Measurements from ENCODE around the gene KCNQ1OT1. TPM values are rescaled to one million over a fixed set of nuclear protein-coding genes. Genes with fewer than 3 reads are reported as not detected.

Gene KCNQ1OT1
- total RNA-seq, 1 experiment from 2014 or later, result 0.57 TPM

DNA sequence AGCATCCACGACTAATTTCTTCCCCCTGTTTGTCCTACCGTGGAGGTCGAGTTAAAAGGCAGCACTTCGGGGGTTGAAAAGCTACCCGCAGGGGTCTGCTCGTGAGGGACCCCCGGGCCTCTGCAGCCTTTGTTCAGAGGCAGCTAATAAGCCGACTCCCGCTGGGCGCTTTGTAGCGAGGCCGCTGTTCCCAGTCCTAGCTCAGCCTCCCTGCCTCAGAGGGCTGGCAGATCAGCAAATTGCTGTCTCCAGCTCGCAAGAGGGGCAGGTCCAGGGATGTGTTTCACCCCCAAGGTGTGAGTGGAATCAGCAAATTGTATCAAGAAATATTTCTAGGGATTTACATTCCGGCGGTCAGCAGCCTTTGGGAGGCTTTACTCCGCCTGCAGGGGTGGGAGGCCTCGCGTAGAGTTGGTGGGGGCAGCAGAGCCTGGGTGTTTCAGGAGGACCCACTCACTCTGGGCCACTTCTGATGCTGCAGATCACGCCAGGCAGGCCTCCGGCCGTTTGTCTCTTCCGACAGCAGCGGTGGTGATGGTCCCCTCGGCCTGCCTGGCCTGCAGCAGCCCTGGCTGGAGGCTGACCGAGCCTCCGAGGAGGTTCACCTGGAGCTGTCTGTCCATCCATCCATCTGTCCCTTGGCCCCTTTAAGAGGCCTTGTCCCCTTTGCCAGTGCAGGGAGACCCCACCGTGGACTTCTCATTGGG, 21.6 kb upstream of the KCNQ1OT1 start:
- no peak for DNase-seq (ENCODE audit: low read depth)

DNA sequence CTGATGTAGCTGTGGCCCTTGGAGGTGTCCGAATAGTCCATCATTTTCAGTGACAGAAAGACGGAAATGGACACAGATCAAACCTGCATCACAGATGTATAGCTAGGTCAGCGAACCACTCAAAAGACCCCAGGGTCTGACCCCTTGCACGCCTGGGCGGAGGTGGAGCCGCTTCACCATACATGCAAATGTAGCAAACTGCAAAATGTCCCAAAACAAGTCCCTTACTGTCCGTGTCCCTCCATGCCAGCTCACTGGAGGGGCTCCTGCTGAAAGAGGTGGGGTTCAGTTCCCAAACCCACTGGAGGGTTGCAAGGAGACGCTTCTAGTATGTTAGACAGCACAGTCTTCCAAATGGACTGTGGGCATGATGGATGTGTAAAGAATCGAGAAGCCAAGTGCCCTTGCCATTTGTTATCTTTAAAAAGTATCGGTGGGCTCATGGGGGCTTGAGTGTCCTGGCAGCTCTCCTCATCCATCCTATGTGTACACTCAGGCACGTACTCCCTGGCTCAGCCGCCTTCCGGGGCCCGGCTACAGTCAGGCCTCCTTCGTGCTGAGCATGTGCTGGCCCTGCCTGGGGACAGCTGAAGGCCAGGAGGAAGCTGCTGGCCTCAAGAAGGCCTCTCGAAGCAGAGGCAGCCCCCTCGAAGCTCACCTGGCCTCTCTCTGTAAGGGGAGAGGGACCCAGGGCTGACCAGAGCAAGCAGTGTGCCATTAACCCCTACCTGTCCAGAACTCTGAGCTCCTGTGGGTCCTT, 20.2 kb upstream of the KCNQ1OT1 start:
- no peak for DNase-seq (ENCODE audit: low read depth)

DNA sequence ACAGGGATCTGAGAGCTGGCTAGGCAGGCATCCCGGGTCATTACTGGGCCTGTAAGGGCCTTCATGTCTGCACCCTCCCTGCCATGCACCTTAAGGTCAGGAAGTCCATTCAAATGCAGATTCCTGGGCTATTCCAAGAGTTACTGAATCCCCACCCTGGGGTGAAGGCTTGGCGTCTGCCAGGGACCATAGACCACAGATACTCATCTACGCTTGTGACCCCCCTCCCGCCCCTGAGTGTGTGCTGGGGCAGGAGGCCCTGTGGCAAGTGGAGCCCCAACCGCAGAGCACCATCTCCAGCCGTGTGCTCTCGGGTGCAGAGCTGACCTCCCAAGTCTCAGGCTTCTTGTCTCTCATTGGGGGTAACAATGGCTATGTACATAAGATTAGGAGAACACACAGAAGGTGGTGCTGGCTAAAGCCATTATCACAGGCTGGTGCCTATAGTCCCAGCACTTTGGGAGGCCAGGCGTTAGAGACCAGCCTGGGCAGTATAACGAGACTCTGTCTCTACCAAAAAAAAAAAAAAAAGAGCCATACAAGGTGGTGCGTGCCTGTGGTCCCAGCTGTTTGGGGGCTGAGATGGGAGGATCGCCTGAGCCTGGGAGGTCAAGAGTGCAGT, 19.1 kb upstream of the KCNQ1OT1 start:
- DNase-seq (ENCODE audit: low read depth), result no peak

DNA sequence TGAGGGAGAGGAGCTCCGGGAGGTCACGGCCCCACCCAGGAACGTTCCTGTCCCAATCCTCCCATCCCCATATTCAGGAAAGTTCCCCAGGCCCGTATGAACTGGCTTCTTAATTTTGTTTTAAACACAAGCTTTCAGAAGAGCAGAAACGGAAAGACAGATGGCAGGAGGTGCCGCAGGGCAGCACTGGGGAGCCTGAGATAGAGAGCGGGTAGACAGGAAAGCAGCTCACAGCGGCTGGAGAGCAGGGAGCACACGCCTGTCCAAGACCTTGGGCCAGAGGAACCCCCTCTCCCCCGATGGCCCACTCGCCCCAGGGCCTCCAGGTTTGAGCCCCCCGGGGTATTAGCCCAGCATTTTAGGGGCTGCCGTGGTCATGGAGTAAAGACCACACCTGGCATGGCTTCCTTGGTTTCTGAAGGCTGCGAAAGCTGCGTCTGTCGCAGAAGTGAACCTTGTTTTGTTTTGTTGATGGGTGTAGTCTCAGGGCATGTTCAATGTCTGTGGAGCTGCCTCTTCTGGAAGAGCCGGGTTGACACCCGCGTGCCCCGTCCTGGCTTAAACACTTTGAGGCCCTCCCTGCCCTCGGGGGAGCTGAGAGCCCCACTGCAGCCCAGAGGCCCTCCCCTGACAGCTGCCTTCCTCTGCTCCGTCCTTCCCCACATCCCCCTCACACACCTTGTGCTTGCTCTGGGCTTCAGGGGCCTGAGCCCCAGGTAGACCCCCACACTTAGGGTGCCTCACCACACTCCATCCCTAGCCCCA, 17.9 kb upstream of the KCNQ1OT1 start:
- DNase-seq (ENCODE audit: low read depth), result no peak

DNA sequence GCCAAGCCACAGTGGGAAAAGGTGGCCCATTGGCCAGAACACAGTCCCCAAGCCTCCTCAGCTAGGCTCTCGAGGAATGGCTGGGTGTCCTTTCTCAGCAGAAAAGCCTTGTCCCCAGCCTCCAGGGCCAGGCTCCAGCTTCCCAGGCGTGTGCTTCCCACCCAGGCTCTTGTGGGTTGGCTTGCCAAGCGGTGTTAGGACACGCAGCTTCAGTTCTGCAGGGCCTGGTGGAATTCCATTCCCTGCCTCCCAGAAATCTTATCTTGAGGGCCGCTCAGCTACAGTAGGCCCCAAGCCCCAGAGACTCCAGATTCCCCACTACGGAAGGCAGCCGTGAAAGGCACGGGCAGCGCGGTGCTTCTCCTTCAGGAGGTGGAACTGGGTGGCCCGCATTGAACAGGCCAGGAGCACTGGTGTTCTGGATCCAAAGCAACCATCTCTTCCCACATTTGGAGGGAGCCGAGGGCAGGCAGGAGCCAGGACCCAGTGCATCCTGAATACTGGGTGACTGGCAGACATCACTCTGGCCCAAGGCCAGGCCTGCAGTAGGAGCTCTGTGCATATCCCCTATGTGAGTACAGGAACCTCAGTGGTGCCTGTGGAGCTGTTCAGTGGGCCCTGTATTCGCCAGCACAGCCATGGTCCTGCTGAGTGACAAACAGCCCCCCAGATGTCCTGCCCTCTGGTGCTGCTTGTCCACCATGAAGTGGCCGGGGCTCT, 16.7 kb upstream of the KCNQ1OT1 start:
- no peak for DNase-seq (ENCODE audit: low read depth)

DNA sequence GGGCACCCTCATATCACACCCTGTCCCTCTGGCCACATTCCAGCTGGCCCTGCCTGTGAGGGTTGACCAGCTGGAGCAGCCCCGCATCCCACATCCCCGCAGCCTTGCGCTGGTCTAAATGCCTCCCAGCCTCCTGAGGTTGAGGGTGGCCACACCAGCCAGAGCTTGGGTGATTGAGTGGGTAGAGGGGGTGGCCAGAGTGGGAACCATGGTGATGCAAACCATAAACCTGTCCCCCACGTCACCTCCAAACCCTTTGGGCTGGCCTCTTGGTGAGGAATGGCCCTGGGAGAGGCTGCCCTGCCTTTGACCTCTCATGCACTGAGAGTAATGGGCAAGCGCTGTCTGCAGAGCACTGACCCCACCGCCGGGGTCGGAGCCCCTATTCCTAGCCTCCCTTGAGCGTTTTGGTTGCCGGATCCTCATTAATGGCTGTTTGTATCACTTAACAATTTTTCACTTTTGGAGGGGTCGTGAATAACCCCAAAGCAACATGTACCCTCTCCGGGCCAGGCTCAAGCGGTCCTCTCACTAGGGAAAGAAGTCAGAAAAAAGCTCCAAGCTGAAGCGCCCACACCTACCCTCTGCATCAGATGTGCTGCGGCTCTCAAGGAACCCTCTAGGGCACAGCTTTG, 16.0 kb upstream of the KCNQ1OT1 start:
- no peak for DNase-seq (ENCODE audit: low read depth)

DNA sequence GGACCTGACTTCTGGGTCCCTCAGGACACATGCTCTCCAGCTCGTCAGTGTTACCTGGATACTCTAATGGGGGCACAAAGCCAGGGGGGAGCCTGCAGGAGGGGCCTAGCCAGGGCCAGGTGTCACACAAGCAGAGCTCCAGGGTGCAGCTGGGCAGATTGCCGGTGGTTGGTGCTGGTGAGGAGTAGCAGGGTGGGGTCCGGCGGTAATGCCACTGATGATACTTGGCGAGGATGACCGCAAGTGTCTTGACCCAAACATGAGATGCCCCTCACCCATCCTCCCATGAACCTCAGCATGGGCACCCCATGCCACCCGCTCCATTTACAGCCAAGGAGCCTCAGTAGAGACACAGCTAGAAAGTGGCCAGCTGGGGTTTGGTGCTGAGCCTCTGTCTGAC, 15.1 kb upstream of the KCNQ1OT1 start:
- DNase-seq (ENCODE audit: low read depth), result no peak

DNA sequence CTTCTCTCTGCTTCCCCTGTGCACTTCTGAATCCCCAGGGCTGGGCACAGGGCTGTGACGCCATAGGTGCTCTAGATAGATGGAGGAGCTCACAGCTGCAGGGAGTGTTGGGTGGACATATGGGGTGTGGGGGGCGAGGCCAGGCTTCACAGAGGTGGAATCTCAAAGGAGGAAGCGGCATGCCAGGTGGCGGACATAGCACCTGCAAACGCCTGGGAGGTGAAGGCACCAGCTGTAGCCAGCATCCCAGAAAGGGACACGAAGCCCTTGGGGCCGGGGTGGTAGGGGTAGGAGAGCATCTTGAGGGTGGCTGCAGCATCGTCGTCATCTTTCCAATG, 14.6 kb upstream of the KCNQ1OT1 start:
- DNase-seq (ENCODE audit: low read depth), result no peak

DNA sequence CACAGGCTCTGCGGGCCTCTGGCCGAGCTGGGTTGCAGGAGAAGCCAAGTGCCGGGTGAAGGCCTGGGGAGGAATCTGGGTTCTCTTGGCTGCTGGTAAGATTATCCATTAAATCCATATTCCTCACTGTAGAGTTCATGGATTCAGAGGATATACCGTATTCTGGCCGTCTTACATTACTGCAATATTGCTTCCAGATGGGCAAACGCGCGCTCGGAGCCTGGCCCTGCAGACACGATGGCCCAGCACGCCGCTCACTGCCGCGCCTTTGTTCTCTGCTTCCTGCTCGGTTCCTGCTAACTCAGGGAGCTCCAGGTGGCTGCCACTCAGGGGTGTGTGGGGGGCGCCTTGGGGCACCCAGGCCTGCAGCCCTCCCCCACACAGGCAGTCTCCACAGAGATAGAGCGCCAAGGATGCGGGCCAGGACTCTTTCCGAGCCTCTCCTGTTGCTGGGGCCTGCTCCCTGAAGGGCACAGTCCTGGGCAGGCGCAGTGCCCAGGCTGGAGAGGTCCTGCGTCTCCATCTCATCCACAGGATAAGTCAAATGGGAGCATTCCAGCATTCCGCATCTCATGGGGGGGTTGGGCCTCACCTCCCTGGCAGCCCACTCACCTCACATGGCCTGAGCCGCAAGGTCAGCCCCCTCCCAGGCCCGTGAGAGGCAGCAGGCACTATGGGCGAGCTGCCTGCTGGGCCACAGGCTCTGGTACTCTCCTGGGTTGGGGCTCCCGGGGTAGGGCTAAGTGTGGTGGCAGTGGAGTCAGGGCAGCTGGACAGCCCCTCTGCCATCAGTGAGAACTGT, 14.1 kb upstream of the KCNQ1OT1 start:
- no peak for DNase-seq (ENCODE audit: low read depth)

DNA sequence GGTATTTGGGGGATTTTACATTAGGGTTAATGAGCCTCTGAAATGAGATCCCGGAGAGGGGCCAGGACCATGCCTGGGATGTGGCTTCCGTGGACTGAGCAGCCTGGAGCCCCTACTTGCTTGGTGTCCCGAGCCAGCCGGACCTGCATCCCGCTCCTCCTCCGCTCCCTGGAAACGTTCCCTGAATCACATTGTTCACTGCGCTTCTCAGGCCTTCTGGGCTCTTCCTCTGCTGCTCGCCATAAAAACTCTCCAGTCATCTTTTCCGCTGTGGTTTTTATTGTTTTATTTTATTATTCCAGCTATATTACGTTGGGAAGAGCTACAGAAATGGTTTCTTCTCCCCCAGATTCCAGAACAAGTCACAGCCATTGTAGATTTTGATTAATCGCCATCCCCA, 13.3 kb upstream of the KCNQ1OT1 start:
- DNase-seq (ENCODE audit: low read depth), result no peak

DNA sequence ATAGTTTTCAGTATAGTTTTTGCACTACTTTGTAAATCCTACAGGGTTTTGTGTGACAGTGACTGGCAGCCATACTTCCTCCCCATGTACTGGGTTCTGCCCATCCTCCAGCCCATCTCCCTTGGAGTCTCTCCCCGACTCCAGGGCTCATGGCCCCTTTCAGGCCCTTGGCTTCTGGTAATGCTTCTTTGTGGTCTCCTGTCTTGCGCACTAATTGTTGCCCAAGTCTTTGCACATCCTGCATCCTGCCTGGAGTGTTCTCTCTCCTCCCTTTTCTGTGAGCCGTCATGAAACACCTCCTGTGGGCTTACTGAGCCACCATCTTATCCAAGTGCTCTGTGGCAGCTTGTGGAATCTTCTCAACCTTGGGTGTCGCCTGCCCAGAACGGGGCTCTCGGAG, 11.4 kb upstream of the KCNQ1OT1 start:
- DNase-seq (ENCODE audit: low read depth), result no peak

DNA sequence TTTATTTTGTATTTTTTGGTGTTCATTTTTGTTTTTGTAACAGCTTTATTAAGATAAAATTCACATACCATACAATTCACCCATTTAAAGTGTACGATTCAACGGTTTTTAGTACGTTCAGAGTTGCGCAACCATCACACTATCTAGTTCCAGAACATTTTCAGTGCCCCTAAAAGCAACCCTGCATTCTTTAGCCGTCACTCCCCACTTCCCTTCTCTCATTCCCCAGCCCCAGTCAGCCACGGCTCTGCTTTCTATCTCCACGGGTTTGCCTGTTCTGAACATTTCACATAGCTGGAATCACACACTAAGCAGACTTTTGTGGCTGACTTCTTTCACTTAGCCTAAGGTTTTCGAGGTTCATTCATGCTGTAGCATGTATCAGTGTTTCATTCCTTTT, 9.6 kb upstream of the KCNQ1OT1 start:
- DNase-seq (ENCODE audit: low read depth), result no peak

DNA sequence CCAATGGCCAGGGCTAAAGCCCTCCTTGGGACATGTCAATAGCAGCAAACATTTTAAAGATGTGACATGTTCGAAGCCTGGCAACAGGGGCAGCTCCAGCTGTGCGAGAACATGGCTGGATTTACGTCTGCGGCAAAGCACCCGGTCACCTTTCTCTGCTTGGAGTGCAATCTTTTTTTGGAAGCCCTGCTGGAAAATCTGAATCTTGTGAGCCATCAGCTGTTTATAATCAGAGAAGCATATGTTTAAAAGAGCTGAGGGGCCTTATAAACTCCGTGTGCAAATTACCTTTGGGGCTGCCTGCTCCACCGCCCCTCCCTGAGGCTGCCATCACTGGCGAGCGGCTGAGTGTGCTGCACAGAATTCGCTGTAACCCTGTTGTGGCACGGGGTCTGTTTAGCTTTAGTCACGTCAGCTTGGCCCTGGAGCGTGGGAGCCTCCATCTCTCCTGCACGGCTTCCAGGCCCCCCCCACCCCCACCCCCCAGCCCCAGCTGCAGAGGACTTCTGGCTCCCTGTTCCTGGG, 9.0 kb upstream of the KCNQ1OT1 start:
- DNase-seq (ENCODE audit: low read depth), result no peak

DNA sequence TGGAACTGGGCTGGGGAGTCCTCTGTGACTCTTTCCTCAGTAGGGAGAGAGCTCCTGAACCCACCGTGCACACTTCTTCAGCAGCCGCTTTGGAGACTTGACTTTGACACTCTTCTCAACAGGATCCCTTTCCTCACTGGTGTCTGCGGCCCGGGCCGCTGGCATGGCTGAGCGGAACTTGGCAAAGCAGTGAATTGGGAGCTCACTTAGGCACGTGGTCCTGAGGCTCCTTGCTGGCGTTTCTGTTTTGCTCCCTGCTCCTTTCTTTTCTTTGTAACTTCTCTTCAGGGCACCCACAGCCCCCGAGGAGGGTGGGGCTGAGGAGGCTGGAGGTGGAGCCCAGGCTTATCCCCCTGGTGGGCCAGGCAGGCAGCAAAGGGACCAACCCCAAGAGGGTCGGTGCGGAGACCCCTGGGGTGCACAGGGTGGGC, 8.4 kb upstream of the KCNQ1OT1 start:
- no peak for DNase-seq (ENCODE audit: low read depth)

DNA sequence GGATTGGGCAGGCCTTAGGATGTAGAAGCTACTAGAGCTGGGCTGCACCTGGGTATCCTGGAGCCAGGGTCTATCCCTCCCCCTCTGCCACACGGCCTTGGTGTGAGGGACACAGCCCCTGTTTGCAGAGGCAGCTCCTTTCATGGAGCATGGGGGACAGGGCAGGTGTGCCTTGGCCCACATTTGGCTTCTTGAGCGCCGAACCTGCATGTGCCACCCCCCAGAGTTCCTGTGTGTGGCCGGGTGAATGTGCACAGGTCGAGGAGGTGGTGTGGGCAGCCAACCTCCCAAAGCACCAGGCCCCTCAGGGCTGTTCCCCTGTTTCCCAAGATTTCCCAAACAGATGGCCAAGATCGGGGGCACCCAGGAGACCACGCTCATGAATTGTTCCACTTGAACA, 7.9 kb upstream of the KCNQ1OT1 start:
- no peak for DNase-seq (ENCODE audit: low read depth)

DNA sequence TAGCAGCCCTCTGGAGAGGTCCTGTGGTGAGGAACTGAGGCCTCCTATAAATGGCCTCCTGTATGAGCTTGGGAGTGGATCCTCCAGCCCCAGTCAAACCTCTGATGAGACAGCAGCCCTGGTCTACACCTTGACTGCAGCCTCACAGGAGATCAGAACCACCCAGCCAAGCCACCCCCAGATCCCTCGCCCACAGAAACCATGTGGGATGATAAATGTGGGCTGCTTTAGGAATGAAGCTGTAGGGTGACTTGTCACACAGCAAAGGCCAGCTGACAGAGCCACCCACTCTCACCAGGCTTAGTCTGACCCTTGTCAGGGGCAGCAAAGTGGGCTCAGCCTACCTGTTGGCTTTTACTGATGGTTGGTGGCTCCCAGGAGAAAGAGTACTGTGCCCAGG, 6.5 kb upstream of the KCNQ1OT1 start:
- no peak for DNase-seq (ENCODE audit: low read depth)

DNA sequence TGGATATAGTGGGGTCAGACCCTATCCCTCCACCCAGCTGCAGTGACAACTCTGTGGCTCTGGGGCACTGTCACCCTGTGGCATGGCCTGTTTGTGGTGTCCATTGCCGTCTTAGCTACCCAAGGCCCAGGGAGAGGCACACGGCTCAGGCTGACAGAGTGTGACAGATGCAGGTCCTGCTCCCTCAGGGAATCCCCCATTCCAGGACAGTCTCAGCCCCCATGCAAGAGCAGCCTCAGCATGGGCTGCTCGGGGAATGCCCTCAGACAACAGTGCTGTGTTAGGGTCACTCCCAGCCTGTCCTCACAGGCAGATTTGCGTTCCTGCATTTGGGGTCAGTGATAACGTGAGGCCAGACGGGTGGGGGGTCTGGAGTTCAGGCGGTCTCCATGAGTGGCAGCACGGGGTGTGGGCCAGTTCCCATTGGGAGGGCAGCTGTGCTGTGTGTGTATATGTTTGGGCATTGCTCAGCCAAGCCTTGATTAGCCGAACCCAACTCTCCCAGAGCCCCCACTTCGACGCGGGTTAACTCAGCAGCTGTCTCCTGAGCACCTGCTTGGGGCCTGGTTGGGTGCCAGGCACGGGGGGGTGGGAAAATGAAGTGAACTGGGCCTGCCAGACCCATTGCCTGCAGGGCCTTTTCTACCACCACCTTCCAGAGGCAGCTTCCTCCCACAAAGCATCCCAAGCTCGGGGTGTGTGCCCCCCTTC, 5.3 kb upstream of the KCNQ1OT1 start:
- DNase-seq (ENCODE audit: low read depth), result peak; percentile 44

DNA sequence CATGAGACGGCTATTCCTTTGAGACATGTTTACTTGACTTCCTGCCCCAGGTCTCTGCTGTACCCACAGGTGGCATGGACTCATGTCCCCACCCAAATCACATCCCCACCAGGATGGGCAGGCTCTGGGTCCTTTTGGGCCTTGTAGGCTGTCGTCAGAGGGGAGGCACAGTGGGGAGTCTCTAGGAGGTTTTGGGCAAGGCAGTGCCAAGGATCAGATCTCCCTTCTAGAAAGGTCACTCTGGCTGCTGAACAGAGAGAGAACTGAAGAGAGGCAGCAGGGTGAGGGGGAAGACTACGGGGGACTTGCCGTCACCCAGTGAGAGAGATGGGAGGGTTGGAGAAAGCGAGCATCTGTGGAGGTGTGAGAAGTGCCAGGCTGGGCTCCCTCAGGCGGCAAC, 4.6 kb upstream of the KCNQ1OT1 start:
- no peak for DNase-seq (ENCODE audit: low read depth)
